ENCODE results near the gene CLEC14A. TPM values are rescaled to one million over a fixed set of nuclear protein-coding genes. Genes with fewer than 3 reads are reported as not detected.

CLEC14A gene
- total RNA-seq: 31.9 TPM
- long read RNA-seq, transcript CLEC14A-201 (1 exons, 2,267 nt): major isoform, 74 of 74 reads
- long read RNA-seq, partial matches to known transcripts: 0 of 74 reads
- long read RNA-seq, other reads (novel, unspliced or antisense): 0 of 74 reads

GRCh38 chr14:38255673-38256532 is at the start of gene CLEC14A:
Gene CLEC14A, minus strand, starts transcription at chr14:38256093. Its CDS starts 71 bp downstream, at chr14:38256022.
- DNase-seq (ENCODE audit: low spot score): peak; percentile 89
- intact Hi-C loops (cut with DNase I): loop anchor here (2.0 to 5.0 kb wide), 2 partner anchors 55 to 111 kb away; no protein-coding TSS in a partner anchor

GRCh38 chr14:38302966-38303365 is 47.1 kb upstream of the CLEC14A start:
- no peak for DNase-seq (ENCODE audit: low spot score)
- intact Hi-C loops (cut with DNase I): loop anchor here (2.0 kb wide), 1 partner anchor 74 kb away; no protein-coding TSS in a partner anchor

GRCh38 chr14:38302034-38302433 is 46.1 kb upstream of the CLEC14A start:
- no peak for DNase-seq (ENCODE audit: low spot score)
- intact Hi-C loops (cut with DNase I): loop anchor here (2.0 kb wide), 1 partner anchor 75 kb away; no protein-coding TSS in a partner anchor

GRCh38 chr14:38297681-38298080 is 41.8 kb upstream of the CLEC14A start:
- intact Hi-C loops (cut with DNase I): no loop called here

GRCh38 chr14:38291681-38292467 is 36.0 kb upstream of the CLEC14A start:
- intact Hi-C loops (cut with DNase I): no loop called here
- DNase-seq (ENCODE audit: low spot score): no peak

More at GRCh38 chr14:38297681-38298080, 41.8 kb upstream of the CLEC14A start:
- DNase-seq (ENCODE audit: low spot score): no peak

- intact Hi-C loops (cut with DNase I): no loop called here
- DNase-seq (ENCODE audit: low spot score): no peak
Observed at GRCh38 chr14:38290601-38291188, 34.8 kb upstream of the CLEC14A start.

GRCh38 chr14:38286452-38286851 is 30.6 kb upstream of the CLEC14A start:
- intact Hi-C loops (cut with DNase I): no loop called here
- no peak for DNase-seq (ENCODE audit: low spot score)

- intact Hi-C loops (cut with DNase I): no loop called here
- no peak for DNase-seq (ENCODE audit: low spot score)
Observed at GRCh38 chr14:38285962-38286361, 30.1 kb upstream of the CLEC14A start.

- DNase-seq (ENCODE audit: low spot score): no peak
- intact Hi-C loops (cut with DNase I): no loop called here
Observed at GRCh38 chr14:38282936-38283335, 27.0 kb upstream of the CLEC14A start.

GRCh38 chr14:38280081-38280480 is 24.2 kb upstream of the CLEC14A start:
- no peak for DNase-seq (ENCODE audit: low spot score)
- intact Hi-C loops (cut with DNase I): no loop called here

GRCh38 chr14:38279572-38279971 is 23.7 kb upstream of the CLEC14A start:
- intact Hi-C loops (cut with DNase I): no loop called here
- DNase-seq (ENCODE audit: low spot score): no peak

- intact Hi-C loops (cut with DNase I): no loop called here
- DNase-seq (ENCODE audit: low spot score): no peak
Observed at GRCh38 chr14:38278035-38278434, 22.1 kb upstream of the CLEC14A start.

GRCh38 chr14:38262844-38263243 is 7.0 kb upstream of the CLEC14A start:
- intact Hi-C loops (cut with DNase I): no loop called here
- DNase-seq (ENCODE audit: low spot score): no peak

GRCh38 chr14:38261620-38262019 is 5.7 kb upstream of the CLEC14A start:
- intact Hi-C loops (cut with DNase I): no loop called here
- DNase-seq (ENCODE audit: low spot score): no peak

- no peak for DNase-seq (ENCODE audit: low spot score)
- intact Hi-C loops (cut with DNase I): loop anchor here (2.0 to 5.0 kb wide), 2 partner anchors 53 to 110 kb away; no protein-coding TSS in a partner anchor
Observed at GRCh38 chr14:38257507-38257906, 1.6 kb upstream of the CLEC14A start.

GRCh38 chr14:38256533-38256840 is 594 bp upstream of the CLEC14A start:
- DNase-seq (ENCODE audit: low spot score): peak; percentile 79
- intact Hi-C loops (cut with DNase I): loop anchor here (2.0 to 5.0 kb wide), 2 partner anchors 54 to 111 kb away; no protein-coding TSS in a partner anchor

- DNase-seq (ENCODE audit: low spot score): no peak
- intact Hi-C loops (cut with DNase I): loop anchor here (5.0 kb wide), 1 partner anchor 112 kb away; no protein-coding TSS in a partner anchor
Observed at GRCh38 chr14:38255408-38255672, 553 bp downstream of the CLEC14A start.

GRCh38 chr14:38254571-38255407 is 1.1 kb downstream of the CLEC14A start:
- intact Hi-C loops (cut with DNase I): loop anchor here (5.0 kb wide), 1 partner anchor 113 kb away; no protein-coding TSS in a partner anchor
- no peak for DNase-seq (ENCODE audit: low spot score)

GRCh38 chr14:38253676-38254075 is 2.2 kb downstream of the CLEC14A start:
- intact Hi-C loops (cut with DNase I): no loop called here

More at GRCh38 chr14:38253676-38254075, 2.2 kb downstream of the CLEC14A start:
- no peak for DNase-seq (ENCODE audit: low spot score)

Measured in cardiac septum (tissue), 1 donor.